HL-60 (cell line): Measurements from ENCODE around the gene IL10RA.

Experiments
- DNase-seq, 2 experiments: peaks; one replicate each; pipeline ENCODE4 v3.0.0-alpha.2; 2010 to 2020; ENCODE audit warnings: low read depth in 1 of 2, low spot score in 1 of 2
- H3K27ac ChIP-seq: fragments of 250-450 bp; sonication (Bioruptor Pico); replicated peaks from 2 replicates; pipeline ENCODE4 v1.5.1; 2020; ENCODE audit warnings: mild to moderate bottlenecking, moderate library complexity
- H3K27me3 ChIP-seq: fragments of 250-450 bp; sonication (Bioruptor Pico); 2 replicates; pipeline ENCODE4 v1.5.1; 2021; ENCODE audit warnings: mild to moderate bottlenecking, moderate library complexity; ENCODE audit not compliant: insufficient read depth, poor library complexity, severe bottlenecking
- H3K4me3 ChIP-seq: replicated peaks from 2 replicates; pipeline ENCODE4 v1.5.1; 2011; ENCODE audit warnings: mild to moderate bottlenecking, control low read depth, low read length; ENCODE audit not compliant: insufficient read depth
- GABPA ChIP-seq: IDR thresholded peaks from 2 replicates; pipeline ENCODE4 v1.6.1; 2012; ENCODE audit warnings: low read depth
- POLR2AphosphoS5 ChIP-seq: IDR thresholded peaks from 2 replicates; pipeline ENCODE4 v1.6.1; 2012; ENCODE audit warnings: low read depth
- SPI1 ChIP-seq: IDR thresholded peaks from 2 replicates; pipeline ENCODE4 v1.6.1; 2012; ENCODE audit warnings: low read depth, mild to moderate bottlenecking, borderline replicate concordance
- TF ChIP-seq, protein P1 (sequence below): IDR thresholded peaks from one replicate; pipeline ENCODE4 v1.5.1; 2011; ENCODE audit warnings: low read length, control low read depth, inconsistent platforms; ENCODE audit not compliant: insufficient read depth
- TF ChIP-seq, protein P2 (sequence below): IDR thresholded peaks from 2 replicates; pipeline ENCODE4 v1.6.1; 2012; ENCODE audit warnings: low read depth; ENCODE audit not compliant: insufficient replicate concordance

The IL10RA gene

DNA sequence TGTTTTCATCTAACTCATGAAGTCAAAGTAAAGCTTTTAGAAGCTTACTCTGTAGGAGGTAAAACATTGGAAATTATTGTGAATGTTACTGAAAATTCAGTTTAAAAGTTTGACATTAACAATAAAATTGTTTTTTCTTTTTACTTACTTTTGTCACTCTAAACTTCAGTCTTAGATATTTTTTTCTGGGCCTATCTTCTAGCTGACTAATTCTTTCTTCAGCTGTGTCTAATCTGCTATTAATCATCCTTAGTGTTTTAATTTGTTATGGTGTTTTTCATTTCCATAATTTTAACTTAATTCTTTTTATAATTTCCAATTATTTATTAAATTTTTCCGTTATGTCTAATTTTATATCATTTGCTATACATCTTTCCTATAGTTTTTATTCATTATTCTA lies 35.0 kb downstream of the IL10RA start:
- Histone ChIP-seq H3K27ac (no peak overlapping the region), H3K4me3 (no peak overlapping the region), H3K27me3 (no peaks in the 10 kb centered on the region)
- TF ChIP-seq SPI1 = no peak
- TF ChIP-seq, protein P1, sequence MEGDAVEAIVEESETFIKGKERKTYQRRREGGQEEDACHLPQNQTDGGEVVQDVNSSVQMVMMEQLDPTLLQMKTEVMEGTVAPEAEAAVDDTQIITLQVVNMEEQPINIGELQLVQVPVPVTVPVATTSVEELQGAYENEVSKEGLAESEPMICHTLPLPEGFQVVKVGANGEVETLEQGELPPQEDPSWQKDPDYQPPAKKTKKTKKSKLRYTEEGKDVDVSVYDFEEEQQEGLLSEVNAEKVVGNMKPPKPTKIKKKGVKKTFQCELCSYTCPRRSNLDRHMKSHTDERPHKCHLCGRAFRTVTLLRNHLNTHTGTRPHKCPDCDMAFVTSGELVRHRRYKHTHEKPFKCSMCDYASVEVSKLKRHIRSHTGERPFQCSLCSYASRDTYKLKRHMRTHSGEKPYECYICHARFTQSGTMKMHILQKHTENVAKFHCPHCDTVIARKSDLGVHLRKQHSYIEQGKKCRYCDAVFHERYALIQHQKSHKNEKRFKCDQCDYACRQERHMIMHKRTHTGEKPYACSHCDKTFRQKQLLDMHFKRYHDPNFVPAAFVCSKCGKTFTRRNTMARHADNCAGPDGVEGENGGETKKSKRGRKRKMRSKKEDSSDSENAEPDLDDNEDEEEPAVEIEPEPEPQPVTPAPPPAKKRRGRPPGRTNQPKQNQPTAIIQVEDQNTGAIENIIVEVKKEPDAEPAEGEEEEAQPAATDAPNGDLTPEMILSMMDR = no peak
- TF ChIP-seq, protein P2, sequence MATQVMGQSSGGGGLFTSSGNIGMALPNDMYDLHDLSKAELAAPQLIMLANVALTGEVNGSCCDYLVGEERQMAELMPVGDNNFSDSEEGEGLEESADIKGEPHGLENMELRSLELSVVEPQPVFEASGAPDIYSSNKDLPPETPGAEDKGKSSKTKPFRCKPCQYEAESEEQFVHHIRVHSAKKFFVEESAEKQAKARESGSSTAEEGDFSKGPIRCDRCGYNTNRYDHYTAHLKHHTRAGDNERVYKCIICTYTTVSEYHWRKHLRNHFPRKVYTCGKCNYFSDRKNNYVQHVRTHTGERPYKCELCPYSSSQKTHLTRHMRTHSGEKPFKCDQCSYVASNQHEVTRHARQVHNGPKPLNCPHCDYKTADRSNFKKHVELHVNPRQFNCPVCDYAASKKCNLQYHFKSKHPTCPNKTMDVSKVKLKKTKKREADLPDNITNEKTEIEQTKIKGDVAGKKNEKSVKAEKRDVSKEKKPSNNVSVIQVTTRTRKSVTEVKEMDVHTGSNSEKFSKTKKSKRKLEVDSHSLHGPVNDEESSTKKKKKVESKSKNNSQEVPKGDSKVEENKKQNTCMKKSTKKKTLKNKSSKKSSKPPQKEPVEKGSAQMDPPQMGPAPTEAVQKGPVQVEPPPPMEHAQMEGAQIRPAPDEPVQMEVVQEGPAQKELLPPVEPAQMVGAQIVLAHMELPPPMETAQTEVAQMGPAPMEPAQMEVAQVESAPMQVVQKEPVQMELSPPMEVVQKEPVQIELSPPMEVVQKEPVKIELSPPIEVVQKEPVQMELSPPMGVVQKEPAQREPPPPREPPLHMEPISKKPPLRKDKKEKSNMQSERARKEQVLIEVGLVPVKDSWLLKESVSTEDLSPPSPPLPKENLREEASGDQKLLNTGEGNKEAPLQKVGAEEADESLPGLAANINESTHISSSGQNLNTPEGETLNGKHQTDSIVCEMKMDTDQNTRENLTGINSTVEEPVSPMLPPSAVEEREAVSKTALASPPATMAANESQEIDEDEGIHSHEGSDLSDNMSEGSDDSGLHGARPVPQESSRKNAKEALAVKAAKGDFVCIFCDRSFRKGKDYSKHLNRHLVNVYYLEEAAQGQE = no peak
- TF ChIP-seq POLR2AphosphoS5 = no peak
- no peak for TF ChIP-seq GABPA
- no peak for DNase-seq

DNA sequence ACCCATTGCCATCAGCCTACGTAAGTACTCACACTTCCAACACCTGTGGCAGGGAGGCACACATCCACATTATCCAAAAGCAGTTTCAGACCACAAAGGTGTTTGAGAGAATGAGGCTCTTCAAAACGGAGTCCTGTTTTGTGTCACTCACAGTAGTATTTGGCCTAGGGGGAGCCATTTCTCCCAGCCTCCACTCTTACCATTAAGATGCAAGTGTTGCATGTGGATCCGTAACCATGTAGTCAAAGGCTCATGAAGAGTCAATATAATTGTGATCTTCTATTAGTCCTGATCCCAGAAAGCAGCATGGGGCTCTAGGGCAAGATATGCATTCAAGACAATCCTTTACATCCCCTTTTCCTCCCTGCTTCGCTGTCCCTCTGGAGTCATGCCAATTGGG lies 41.5 kb downstream of the IL10RA start:
- H3K27me3 ChIP-seq = no peaks in the 10 kb centered on the region
- DNase-seq = no peak

DNA sequence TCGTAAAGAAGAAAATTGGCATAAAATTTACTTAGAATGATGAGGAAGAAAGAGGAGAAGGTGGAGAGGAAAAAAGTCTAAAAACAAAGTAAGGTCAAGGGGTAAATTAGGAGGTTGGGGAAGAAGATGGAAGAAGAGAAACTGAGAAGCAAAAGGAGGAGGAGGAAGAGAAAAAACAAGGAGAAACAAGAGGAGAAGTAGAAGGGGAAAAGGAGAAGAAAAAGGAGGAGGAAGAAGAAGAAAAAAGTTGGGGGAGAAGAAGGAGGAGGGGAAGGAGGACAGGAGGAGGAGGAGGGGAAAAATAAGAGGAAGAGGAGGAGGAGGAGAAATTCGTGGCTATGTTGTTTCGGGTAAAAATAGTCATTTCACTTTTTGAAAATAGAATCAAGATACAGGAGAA lies 42.4 kb downstream of the IL10RA start:
- DNase-seq = no peak
- TF ChIP-seq SPI1 = peak; percentile 14; the same call in 1 of the 2 replicates
- TF ChIP-seq, protein P2 = no peak
- H3K27me3 ChIP-seq = no peaks in the 10 kb centered on the region
- no peak overlapping the region for H3K4me3 ChIP-seq
- H3K27ac ChIP-seq = no peak overlapping the region

More for the DNA sequence above, 41.5 kb downstream of the IL10RA start:
- no peak overlapping the region for H3K4me3 ChIP-seq
- TF ChIP-seq, protein P1 = no peak
- no peak for TF ChIP-seq POLR2AphosphoS5
- TF ChIP-seq, protein P2 = no peak
- no peak for TF ChIP-seq SPI1
- TF ChIP-seq GABPA = no peak
- no peak overlapping the region for H3K27ac ChIP-seq
